SKM-1 treated with dmso at 0.1 percent for 144 hours (cell line): ENCODE measurements around the gene GAPDH.
"Not testable (repeated sequence)": the region's sequence is repeated elsewhere in the genome, so short reads cannot be mapped to it uniquely, and the experiment has no call there.

ENCODE experiments used
- DNase-seq: peaks from one replicate; lab custom pipeline; 2025; ENCODE audit not compliant: unreplicated experiment; lab: John Stamatoyannopoulos, UW

Gene GAPDH

DNA sequence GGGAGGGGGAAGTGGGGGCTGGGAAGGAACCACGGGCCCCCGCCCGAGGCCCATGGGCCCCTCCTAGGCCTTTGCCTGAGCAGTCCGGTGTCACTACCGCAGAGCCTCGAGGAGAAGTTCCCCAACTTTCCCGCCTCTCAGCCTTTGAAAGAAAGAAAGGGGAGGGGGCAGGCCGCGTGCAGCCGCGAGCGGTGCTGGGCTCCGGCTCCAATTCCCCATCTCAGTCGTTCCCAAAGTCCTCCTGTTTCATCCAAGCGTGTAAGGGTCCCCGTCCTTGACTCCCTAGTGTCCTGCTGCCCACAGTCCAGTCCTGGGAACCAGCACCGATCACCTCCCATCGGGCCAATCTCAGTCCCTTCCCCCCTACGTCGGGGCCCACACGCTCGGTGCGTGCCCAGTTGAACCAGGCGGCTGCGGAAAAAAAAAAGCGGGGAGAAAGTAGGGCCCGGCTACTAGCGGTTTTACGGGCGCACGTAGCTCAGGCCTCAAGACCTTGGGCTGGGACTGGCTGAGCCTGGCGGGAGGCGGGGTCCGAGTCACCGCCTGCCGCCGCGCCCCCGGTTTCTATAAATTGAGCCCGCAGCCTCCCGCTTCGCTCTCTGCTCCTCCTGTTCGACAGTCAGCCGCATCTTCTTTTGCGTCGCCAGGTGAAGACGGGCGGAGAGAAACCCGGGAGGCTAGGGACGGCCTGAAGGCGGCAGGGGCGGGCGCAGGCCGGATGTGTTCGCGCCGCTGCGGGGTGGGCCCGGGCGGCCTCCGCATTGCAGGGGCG is at the start of gene GAPDH:
Gene GAPDH (plus strand): TSS at position 595 of the 772 bp plus-strand sequence. CDS start 316 bp downstream, outside the sequence.
- peak; percentile 80 for DNase-seq

GRCh38 chr12:6488240-6488639 is 46.1 kb upstream of the GAPDH start:
- no peak for DNase-seq

- no peak for DNase-seq
Measured at GRCh38 chr12:6489449-6489848, 44.9 kb upstream of the GAPDH start.

DNA sequence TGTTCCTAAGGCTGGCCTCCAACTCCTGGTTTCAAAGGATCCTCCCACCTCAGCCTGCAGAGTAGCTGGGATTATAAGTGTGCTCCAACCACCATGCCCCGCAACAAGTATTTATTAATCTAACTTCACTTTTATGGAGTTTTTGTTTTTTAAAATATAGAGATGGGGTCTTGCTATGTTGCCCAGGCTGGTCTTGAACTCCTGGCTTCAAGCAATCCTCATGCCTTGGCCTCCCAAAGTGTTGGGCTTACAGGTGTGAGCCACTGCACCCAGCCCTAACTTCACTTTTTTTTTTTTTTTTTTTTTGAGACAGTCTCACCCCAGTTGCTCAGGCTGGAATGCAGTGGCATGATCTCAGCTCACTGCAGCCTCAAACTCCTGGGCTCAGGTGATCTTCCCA is 43.6 kb upstream of the GAPDH start:
- not testable (repeated sequence) for DNase-seq

DNA sequence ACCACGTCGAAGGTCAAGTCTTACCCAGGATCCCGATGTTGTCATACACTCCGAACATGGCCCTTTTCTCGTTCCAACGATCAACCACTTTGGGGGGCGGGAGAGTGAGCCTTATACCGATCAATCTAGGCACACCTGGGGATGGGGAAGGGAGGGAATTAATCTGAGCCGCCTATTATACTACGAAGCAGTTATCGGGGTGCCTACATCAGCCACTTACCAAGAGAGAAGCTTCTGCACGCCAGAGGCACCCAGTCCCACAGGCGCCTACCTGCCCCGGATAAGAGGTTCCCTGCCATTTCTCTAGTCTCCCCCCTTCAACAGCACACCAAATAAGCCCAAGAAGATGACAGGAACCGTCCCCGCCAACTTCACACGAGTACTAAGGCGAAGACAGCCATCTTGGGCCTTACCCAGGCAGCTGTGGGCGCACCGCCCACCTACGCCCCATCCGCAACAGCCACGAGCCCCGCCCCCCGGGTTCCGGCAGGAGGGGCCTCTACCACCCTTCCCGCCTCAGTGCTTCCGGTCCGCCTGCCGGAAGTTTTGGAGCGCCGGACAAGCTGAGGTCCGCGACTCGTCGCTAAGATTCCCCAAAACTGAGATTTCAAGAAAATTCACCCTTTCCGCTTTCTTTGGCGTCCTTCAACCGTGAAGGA is 41.4 kb upstream of the GAPDH start, which contains the start of gene MRPL51:
Gene MRPL51 (minus strand): TSS at position 425 of the 659 bp plus-strand sequence. CDS start 126 bp downstream, at position 299.
- peak; percentile 57 for DNase-seq

GRCh38 chr12:6493497-6494257 is 40.6 kb upstream of the GAPDH start, which contains the start of gene NCAPD2:
Gene NCAPD2 (plus strand): TSS chr12:6494102. CDS start chr12:6495099, 997 bp downstream.
- DNase-seq: peak; percentile 80

DNA sequence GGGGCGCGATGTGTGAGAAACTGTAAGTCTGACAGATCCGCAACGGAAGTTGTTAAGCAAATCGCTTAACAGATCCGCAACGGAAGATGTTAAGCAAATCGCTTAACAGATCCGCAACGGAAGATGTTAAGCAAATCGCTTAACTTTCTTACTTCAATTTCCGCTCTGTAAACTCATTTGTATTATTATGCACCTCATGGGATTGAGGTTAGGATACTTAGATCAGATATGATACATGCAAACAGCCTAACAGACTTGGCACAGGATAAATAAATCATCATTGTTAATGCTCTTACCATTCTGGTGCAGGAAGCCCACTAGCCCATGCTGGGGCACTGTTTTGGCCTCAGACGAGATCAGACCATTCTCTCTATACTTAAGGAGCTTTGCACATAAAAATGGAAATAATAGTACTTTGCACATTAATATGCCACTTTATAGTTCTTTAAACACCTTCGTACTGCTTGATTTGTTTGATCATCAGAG is 40.0 kb upstream of the GAPDH start:
- DNase-seq: no peak

DNA sequence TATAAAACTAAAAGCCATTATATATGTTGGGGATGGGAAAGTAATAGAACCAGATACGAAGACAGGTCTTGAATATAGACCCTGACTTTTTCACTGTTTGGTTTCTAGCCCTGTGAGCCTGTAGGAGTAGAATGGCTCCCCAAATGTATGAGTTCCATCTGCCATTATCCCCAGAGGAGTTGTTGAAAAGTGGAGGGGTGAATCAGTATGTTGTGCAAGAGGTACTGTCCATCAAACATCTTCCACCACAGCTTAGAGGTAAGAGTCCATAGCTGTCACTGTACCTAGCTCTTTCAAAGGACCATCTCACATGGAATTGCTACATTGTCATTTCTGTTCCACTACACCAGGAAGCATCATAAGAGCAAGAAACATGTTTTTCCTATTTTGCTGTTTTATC is 39.3 kb upstream of the GAPDH start:
- no peak for DNase-seq

GRCh38 chr12:6497291-6497690 is 37.0 kb upstream of the GAPDH start:
- not testable (repeated sequence) for DNase-seq

GRCh38 chr12:6500466-6500865 is 33.9 kb upstream of the GAPDH start:
- DNase-seq: no peak

DNA sequence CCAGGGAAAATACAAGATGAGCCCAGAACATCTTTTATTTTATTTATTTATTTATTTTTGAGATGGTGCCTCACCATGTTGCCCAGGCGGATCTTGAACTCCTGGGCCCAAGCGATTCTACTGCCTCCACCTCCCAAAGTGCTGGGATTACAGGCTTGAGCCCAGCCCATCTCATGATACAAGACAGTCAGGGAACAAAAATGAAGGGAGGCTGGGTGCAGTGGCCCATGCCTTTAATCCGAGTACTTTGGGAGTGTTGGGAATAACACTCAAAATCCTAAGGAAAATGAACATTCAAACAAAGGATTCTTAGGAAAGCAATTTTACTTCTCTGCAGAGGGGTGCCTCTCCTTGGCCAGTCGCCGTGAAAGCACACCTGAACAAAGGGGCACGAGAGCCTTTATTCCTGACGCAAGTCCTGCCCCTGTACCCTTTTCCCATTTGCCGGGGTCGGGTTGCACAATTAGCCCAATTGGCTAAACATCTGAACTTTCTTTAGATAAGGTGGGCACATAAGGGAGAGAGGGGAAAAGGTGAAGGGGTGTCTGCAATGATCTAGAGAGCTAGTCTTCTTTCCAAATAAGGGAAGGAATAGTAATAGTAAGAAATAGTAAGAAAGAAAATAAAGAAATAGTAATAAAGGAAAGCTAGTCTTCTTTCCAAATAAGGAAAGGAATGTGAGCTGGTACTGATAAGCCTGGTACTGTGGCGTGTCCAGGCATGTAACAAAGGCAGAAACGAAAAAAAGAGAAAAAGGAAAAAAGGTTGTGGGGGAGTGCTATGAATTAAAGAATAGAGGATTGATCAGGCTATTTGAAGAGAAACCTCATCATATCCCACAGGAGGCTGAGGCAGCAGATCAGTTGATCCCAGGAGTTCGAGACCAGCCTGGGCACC is 27.0 kb upstream of the GAPDH start:
- DNase-seq: no peak

GRCh38 chr12:6508087-6508486 is 26.2 kb upstream of the GAPDH start:
- no peak for DNase-seq

DNA sequence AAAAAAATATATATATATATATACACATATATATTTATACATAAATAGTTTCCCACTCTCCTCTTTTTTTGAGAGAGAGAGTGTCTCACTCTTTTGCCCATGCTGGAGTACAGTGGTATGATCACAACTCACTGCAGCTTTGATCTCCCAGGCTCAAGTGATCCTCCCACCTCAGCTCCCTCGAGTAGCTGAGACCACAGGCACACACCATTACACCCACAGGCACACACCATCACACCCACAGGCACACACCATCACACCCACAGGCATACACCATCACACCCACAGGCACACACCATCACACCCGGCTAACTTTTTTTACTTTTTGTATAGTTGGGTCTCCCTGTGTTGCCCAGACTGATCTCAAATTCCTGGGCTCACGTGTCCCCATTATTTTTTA is 14.1 kb upstream of the GAPDH start:
- no peak for DNase-seq

DNA sequence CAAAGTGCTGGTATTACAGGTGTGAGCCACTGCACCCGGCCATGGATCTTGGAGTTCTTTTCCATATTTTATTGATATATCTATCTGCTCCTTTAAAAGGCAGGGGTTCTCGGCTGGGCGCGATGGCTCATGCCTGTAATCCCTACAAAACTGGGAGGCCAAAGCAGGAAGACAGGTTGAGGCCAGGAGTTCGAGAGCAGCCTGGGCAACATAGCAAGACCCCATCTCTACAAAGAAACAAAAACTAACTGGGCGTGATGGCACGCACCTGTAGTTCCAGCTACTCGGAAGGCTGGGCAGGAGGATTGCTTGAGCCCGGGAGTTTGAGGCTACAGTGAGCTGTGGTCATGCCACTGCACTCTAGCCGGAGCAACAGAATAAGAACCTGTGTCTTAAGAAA is 12.1 kb upstream of the GAPDH start:
- DNase-seq: no peak

- no peak for DNase-seq
Measured at GRCh38 chr12:6523708-6524107, 10.6 kb upstream of the GAPDH start.

DNA sequence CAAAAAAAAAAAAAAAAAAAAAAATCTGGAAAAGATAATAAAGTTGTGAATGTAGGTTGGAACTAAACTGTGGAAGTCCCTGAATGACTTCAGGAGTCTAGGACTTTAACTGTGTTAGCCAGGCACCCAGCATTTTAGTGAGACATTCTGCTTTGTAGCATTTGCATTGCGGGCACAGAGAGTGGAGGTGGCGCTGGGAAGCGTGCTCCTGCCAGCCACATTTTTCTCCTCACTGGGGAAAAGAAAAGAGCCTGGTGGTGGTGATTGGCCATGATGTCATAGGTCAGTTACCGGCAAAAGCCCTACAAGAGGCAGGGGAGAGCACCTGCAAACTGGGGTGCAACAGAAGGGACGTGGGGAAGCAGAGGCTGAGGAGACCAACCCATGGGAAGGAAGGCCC is 9.7 kb upstream of the GAPDH start:
- DNase-seq: no peak

DNA sequence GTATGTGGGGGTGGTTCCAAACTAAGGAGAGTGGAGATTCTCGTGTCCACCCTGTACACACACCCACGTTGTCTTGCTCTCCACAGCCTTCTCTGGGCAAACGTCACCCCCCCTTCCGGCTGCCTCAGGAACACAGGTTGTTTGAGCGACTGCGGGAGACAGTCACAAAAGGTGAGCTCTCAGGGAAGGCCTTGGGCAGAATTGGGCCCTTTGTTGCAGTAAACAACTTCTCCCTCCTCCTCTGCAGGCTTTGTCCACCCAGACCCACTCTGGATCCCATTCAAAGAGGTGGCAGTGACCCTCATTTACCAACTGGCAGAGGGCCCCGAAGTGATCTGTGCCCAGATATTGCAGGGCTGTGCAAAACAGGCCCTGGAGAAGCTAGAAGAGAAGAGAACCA is 8.1 kb upstream of the GAPDH start:
- no peak for DNase-seq

GRCh38 chr12:6526766-6527525 is 7.4 kb upstream of the GAPDH start:
- no peak for DNase-seq

GRCh38 chr12:6527711-6528110 is 6.6 kb upstream of the GAPDH start:
- DNase-seq: no peak
